ENCODE data around the gene JAG2.
A peak's percentile ranks its signal among the peaks of the same experiment; 100 is the strongest.

The JAG2 gene

DNA sequence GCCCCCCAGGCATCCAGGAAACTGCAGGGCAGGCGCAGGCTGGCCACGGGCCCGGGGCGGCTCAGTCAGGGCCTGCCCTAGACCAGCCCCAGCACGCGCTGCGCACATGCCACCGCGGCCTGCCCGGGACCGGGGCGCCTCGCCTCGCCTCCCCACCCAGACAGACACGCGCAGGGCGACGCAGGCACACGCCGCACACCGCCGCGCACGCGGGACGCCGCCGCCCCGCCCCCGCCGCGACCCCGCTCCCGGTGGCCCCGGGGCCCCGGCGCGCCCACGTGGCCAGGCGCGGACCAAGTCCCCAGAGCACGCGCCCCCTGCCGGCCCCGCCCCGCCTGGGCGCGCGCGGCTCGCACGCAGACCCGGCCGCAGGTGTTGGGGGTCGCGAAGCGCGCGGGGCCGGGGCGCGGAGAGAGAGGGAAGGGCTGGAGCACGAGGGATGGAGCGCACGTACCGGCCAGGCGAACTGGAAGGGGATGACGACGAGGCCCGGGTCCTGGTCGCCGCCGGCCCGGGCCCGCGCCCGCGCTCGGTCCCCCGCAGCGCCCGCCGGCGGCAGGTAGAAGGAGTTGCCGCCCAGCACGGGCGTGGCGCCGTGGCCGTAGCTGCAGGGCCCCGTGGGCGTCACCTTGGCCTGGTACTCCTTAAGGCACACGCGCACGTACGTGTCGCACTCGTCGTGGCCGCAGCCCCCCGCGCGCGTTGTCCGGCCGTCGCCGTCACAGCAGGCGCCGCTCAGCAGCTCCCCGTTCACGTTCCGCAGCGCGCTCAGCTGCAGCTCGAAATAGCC is 1.1 kb downstream of the JAG2 start (continued):
- TF ChIP-seq ZNF148 (tag by site-specific recombination; IDR thresholded peaks at IDR 0.05; ENCODE audit: borderline replicate concordance): no peak
- TF ChIP-seq AEBP2 (tag by site-specific recombination; IDR thresholded peaks at IDR 0.05; ENCODE audit: borderline replicate concordance): no peak
- TF ChIP-seq ZNF843 (tag by site-specific recombination; IDR thresholded peaks at IDR 0.05): no peak
- TF ChIP-seq ZNF302 (tag by site-specific recombination; IDR thresholded peaks at IDR 0.05; ENCODE audit: low read depth): no peak
- no peak for TF ChIP-seq ZNF311 (tag by site-specific recombination; IDR thresholded peaks at IDR 0.05; ENCODE audit: borderline replicate concordance)
- no peak for TF ChIP-seq ZNF112 (tag by site-specific recombination; IDR thresholded peaks at IDR 0.05)
- TF ChIP-seq ZNF704 (tag by site-specific recombination; IDR thresholded peaks at IDR 0.05): no peak
- no peak for TF ChIP-seq ZNF707 (tag by site-specific recombination; IDR thresholded peaks at IDR 0.05)
- TF ChIP-seq ZNF514 (tag by site-specific recombination; IDR thresholded peaks at IDR 0.05): no peak
- TF ChIP-seq ZNF548 (tag by site-specific recombination; IDR thresholded peaks at IDR 0.05): no peak
- TF ChIP-seq ZNF692 (tag by site-specific recombination; IDR thresholded peaks at IDR 0.05): 0 out of 2 replicates have a peak, but pooled peaks have one; percentile 35
- no peak for TF ChIP-seq GLI2 (tag by site-specific recombination; IDR thresholded peaks at IDR 0.05; ENCODE audit: borderline replicate concordance, low read depth)
- TF ChIP-seq ZNF10 (tag by site-specific recombination; IDR thresholded peaks at IDR 0.05): no peak
- TF ChIP-seq, protein P1, sequence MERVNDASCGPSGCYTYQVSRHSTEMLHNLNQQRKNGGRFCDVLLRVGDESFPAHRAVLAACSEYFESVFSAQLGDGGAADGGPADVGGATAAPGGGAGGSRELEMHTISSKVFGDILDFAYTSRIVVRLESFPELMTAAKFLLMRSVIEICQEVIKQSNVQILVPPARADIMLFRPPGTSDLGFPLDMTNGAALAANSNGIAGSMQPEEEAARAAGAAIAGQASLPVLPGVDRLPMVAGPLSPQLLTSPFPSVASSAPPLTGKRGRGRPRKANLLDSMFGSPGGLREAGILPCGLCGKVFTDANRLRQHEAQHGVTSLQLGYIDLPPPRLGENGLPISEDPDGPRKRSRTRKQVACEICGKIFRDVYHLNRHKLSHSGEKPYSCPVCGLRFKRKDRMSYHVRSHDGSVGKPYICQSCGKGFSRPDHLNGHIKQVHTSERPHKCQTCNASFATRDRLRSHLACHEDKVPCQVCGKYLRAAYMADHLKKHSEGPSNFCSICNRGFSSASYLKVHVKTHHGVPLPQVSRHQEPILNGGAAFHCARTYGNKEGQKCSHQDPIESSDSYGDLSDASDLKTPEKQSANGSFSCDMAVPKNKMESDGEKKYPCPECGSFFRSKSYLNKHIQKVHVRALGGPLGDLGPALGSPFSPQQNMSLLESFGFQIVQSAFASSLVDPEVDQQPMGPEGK (tag by site-specific recombination; IDR thresholded peaks at IDR 0.05): peak; percentile 53
- peak; percentile 77 for TF ChIP-seq ZIC2 (tag by site-specific recombination; IDR thresholded peaks at IDR 0.05)
- TF ChIP-seq ZNF174 (tag by site-specific recombination; IDR thresholded peaks at IDR 0.05): no peak
- TF ChIP-seq ZBTB44 (tag by site-specific recombination; IDR thresholded peaks at IDR 0.05): no peak
- no peak for TF ChIP-seq ZNF248 (tag by site-specific recombination; IDR thresholded peaks at IDR 0.05)
- no peak for TF ChIP-seq ZBTB1 (tag by site-specific recombination; IDR thresholded peaks at IDR 0.05)
- peak; percentile 40; the same call in 1 of the 2 replicates for TF ChIP-seq KLF10 (tag by site-specific recombination; IDR thresholded peaks at IDR 0.05)
- TF ChIP-seq ZNF214 (tag by site-specific recombination; IDR thresholded peaks at IDR 0.05; ENCODE audit: borderline replicate concordance): no peak
- no peak for TF ChIP-seq ZBTB6 (tag by site-specific recombination; IDR thresholded peaks at IDR 0.05)
- TF ChIP-seq ZNF837 (tag by site-specific recombination; IDR thresholded peaks at IDR 0.05): no peak
- TF ChIP-seq ZNF555 (tag by site-specific recombination; conservative IDR thresholded peaks at IDR 0.05): no peak
- TF ChIP-seq ZNF335 (tag by site-specific recombination; conservative IDR thresholded peaks at IDR 0.05): peak; percentile 51
- TF ChIP-seq ZNF830 (tag by site-specific recombination; IDR thresholded peaks at IDR 0.05; ENCODE audit: low read depth): no peak
- TF ChIP-seq ZNF792 (tag by site-specific recombination; IDR thresholded peaks at IDR 0.05): no peak
- no peak for TF ChIP-seq ZNF239 (tag by site-specific recombination; IDR thresholded peaks at IDR 0.05)
- no peak for TF ChIP-seq ZNF2 (tag by site-specific recombination; IDR thresholded peaks at IDR 0.05)
